NCI-H526 (cell line): ENCODE measurements around the gene GRM4.
A peak's percentile ranks its signal among the peaks of the same experiment; 100 is the strongest.

Experiments used
- DNase-seq, 2 experiments: peaks; one replicate each; lab custom pipeline; 2025; lab: John Stamatoyannopoulos, UW

GRM4 gene

DNA sequence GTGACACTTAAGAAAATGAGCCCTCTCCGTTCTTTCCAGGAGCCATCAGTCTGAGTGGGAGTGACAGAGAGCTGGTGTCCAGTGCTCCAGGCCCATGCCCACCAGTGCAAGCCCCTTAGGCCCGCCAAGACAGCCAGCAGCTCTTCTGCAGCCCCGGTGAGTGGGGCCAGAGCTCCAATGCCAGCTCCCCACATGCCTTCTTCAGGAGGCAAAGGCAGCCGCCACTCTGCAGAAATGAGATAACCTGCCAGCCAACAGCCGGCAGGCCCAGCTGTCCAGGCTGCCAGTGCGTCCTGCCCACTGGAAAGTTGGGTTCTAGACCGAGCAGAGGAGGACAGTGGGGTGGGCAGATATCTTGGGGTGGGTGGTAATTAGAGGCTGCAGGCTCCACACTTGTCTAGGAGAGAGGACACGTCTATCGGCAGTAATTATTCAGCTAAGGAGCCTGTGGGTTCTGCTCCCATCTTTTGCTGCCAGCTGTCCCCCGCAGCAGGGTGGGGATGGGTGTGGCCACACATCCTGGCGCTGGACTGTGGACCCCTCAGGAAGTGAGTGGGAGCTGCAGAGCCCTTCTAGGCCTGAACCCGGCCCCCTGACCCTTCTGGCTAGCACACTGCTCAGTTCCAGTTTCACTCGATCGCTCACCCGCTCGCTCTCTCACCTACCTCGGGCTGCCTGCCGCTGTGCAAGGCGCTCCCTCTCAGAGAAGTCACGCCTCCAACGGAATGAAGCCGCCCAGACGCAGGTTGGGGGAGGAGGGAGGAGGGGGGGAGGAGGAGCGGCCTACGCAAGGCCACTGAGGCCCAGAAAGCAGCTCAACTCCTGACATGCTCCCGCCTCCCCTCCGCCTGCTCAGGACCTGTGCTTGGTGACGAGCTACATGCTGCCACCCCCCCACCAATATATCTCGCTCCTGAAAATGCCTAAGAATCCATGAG, 3.6 kb downstream of the GRM4 start:
- peak in 1 of 2 experiments; percentile 74 for DNase-seq

DNA sequence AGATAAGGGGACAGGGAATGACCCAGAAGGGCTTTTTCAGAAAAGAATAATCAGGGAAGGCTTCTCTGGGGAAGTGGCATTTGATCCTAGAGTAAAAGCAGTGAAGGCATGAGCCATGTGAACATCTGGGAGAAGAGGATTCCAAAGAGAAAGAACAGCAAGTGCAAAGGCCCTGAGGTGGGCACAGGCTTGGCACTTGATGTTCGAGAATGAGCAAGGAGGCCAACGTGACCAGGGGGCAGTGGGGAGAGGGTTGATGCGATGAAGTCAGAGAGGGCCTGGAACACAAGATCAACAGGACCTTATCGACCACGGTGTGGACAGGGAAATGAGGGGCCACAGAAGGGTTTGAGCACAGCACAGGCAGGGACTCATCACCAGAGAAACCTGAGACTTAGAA, 5.8 kb downstream of the GRM4 start:
- no peak for DNase-seq

DNA sequence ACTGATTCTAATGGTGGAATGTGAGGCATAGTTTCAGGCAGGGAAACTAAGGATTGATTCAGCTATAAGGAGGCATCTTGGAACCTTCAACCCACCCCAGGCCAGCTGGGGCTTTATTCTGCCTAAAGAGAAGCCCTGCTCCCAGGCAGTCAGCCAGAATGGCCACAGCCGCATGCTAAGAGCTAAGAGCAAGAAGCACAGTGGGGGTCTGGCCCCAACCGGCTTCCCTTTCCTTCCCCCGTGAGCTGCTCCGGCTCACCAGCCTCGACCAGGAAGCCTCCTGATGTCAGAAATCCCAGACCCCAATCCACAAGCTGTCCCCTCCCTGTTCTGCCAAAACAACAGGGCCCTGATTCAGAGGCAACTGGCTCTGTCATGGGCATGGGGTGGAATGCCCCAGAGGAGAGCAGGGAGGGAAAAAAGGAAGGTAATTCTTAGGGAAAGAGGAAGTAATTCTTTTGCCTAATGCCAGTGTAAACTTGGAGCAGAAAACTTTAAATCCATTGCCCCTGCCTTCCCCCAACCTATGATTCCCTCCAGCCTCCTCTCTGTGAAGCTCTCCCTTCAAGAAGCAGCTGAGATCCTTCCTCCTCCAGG, 6.9 kb downstream of the GRM4 start:
- no peak for DNase-seq

DNA sequence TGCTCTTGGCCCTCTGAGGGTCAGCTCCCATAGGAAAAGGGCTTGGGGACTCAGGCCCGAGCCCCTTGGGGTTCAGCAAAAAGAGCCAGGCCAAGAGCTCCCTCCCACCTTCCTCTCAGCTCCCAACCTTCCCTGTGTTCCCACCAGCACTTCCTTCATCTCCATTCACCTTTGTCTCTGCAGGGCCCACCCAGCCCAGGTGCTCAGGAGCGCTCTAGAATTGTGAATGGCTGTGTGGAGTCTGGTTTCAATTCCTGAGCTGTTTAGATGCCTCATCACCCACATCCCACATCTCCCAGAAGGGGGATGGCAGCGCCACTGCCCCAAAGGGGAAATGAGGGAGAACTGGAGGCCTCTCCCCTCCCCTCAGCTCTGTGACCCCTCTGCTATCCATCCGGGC, 7.7 kb downstream of the GRM4 start:
- no peak for DNase-seq

DNA sequence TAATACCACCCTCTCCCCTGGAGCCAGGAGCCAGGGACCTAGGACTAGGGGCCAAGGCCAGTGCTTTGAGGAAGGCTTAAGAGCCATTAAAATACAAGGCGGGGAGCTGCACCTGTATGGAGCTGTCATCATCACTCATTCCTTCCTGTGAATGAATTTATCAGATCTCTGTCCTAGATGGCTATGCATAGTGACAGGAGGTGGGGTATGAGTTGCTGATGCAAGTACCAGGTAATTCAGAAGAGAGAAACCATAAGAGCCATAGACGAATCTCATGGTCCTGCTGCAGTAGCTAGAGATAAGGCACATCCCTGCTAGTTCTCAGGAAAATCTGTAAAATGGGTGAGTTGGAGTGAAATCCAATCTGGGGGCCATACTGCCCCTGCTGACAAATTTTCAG, 10.3 kb downstream of the GRM4 start:
- DNase-seq: no peak

DNA sequence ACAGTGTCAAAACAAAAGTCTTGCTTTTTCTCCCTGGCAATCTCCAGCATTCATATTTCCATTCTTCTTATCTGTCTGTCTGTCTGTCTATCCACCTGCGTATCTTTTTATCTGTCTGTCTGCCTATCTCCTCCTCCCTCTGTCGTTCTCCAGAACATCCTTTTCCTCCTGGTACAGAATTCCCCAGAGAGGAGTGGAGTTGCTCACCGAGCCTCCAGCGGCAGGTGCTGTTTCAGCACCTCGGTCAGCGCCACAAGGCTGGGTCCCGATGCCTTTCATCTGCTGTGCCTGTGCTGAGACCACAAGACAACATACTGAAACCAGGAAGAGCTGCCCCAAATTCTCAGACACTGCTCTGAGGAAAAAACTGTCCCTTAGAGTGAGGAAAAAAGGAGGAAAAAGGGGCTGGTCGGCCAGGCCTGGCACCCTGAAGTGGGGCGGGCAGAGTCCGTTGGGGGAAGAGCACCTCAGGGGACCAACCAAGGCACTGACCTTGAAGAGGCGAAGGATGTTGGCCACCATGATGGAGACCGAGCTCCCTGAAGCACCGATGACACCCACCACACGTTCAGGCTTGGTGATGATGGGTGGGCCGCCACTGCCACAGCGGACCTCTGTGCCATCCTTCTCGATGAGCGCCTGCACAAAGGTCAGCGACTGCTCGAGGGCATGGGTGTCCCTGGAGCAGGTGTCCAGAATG, 13.3 kb downstream of the GRM4 start:
- DNase-seq: peak; percentile 86 to 93

DNA sequence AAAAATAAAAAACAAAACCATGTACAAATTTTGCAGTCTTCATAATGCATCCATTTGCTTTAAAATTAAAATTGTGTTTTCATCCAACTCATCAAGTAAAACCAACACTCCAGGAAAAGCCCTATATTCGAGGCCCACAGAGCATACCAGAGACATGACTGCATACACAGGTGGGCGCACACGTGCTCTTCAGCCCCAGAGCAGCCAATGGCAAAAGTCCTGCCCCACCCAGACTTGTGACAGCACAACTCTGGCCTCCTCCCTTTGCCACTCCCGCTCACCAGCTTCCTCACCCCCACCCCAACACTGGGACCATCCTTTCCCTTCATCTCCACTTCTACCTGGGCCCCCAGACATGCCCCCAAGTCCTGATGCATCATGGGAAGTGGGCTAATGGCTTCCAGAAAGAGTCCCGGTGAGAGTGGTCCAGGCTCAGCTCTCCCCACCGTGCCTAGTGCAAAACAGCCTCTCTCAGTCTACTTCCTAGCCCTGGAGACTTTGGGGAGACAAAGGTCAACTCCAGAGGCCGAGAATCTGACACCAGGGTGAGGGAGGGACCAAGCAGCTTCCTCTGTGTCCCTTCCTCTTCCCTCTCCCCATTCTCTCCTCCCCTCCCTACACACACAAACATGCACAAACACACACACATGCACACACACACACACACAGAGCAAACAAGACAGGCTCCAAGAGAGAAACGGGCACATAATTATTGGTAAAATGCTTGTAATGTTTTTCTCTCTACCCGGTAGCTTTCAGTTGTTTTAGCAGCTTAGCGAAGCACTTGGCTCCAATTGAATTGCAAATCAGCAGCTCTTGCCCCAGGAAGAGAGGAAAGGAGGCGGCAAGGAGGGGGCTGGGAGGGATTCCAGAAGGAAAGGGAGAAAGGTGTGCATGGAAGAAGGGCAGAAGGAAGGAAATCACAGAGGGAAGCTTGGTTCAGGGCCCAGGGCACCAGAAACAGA, 14.3 kb downstream of the GRM4 start:
- peak; percentile 77 to 84 for DNase-seq

DNA sequence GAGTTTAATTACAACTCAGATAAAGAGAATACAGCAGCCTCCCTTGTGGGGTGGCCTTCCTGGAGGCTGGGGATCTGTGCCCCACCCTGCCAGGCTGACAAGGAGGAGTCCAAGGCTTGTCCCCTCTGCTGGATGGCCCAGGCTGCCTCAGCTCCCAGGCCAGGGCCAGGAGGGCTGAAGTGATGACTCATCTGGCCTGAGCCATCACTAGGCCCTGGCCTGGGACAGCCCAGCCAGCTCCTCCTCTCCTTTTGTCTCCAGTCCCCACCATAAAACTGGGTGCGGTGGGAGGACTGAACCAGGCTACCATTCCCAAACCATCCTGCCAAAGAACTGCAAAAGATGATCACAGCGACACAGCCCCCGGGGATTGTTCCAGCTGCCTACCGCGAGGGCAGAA, 15.0 kb downstream of the GRM4 start:
- no peak for DNase-seq

DNA sequence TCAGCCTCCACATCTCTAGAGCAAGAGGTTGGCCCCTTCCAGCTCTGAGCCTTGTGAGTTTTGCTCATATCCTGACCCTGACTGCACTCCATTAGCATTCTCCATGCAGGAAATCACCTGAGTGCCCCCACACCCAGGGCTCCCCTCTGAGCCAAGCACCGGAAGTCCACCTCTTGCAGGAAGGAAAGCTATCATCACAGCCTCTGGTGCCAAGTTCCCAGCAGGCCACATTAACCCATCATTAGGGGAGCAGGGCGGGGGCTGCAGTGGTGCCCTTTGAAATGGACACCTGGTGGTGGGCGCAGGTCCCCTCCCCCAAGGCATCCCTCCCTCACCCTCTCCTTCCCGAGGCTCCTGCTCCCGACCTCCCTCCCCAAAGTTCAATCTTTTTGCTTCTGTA, 16.1 kb downstream of the GRM4 start:
- no peak for DNase-seq

DNA sequence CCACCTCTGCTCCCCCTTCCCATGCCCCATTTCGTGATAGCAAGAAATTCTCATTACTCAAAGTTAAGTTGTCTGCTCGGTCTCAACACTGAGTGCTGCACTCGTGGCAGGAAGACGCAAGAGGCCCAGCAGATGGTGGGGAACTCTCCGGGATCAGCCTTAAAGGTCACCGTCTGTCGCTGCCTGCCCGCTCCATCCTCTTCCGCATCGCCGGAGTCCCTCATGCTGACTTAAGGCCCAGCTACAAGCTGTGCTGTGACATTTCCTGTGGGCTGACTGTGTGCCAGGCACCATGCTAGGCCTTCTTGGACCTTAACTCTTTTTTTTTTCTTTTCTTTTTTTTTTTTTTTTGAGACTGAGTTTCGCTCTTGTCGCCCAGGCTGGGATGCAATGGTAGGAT, 17.8 kb downstream of the GRM4 start:
- DNase-seq: no peak

DNA sequence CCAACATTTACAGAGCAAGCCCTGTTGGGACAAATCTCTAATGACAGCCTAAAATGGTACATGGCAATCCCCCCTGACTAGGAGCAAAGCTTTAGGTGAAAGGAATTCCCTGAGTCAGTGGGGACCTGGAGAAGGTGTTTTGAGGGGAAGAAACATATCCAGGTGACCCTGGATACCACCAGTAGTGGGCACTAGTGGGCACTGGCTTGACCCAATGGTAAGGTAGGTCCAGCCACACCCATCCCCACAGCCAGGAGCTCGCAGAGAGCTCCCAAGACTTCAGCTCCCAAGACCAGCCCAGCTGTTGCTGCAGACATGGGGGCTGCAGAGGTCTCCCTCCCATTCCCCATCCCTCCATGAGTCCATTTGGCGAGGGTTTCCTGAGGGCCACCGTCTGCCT, 19.5 kb downstream of the GRM4 start:
- DNase-seq: no peak

DNA sequence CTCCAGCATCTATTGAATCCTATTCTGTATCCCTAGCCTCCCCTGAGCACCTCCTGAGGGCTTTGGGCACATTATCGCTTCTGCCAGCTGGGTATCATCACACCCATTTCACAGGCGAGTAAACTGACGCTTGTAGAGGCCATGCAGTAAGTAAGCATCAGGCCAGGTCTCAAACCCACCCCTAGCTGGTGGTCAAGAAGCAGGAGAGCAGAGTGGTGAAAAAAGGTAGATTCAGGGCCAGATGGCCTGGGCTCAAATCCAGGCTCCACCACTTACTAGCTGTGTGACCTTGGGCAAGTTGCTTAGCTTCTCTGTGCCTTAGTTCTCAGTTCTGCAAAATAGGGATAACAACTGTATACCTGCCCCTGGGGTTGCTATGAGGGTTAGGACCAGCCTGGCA, 19.9 kb downstream of the GRM4 start:
- DNase-seq: no peak

DNA sequence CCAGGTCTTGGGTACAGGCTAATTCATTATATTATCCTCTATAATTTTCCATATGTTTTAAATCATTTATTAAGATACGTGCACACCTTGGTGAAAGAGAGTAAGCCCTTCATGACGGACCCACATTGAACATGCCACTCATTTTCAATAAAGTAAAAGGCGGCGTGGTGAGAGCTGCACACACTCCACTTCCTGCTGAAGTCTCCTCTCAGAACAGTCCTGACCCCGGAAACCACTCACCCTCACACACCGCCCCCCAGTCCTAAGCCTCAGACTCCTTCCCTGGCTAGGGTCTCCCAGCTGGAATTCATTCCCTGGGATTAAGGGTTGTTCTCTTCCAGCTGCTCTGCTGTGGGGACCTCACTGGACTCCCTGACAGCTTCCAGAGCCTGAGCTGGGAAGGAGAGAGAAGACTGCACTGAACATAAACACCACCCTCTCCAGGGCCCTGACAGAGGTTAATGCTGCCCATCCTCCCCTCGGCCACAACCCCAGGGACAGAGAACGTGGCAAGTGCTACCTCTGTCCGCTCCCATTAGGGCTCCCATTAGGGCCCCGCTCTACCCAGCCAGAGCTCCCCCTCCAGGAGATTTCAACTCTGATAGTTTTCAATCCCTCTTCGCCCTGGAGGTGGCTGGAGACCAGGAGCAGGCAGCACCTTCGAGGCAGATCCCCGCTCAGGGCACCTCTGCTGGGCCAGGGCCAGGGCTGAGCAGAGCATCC, 24.8 kb downstream of the GRM4 start:
- no peak for DNase-seq

DNA sequence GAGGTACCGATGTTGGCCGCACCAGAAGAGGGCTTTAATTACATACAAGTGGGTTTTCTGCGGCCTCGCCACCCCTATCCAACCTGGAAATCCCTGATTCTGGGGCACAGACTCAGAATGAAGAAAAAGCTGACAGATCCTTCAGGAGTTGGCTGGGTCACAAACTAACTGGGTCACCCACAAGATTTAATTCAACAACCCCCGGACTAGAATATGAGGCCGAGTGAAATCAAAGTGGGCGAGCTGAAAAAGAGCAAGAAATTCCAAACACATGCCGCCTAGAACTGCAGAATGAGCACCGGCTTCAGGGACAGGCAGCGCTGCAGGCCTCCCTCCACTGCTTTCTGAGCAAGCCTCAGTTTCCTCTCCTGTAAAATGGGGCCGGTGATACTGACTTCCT, 30.0 kb downstream of the GRM4 start:
- DNase-seq: no peak

DNA sequence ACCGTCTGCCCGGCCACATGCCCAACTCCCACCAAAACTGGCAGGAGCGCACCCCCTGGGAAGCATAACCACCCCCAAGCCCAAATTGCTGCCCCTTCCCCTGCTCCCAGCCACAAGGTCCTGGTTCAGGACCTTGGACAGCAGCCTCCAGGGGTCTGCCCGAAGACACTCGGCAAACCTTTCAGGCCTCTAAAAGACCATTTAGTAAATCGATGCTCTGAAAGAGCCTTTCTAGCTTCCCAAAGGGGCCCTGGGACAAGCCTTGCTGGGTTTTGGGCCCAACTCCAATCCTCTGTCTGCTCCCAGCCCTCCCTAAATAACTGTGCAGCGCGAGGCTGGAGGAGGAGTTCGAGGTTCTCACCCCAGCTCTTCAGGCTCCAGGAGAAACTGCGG, 30.5 kb downstream of the GRM4 start:
- DNase-seq: no peak

DNA sequence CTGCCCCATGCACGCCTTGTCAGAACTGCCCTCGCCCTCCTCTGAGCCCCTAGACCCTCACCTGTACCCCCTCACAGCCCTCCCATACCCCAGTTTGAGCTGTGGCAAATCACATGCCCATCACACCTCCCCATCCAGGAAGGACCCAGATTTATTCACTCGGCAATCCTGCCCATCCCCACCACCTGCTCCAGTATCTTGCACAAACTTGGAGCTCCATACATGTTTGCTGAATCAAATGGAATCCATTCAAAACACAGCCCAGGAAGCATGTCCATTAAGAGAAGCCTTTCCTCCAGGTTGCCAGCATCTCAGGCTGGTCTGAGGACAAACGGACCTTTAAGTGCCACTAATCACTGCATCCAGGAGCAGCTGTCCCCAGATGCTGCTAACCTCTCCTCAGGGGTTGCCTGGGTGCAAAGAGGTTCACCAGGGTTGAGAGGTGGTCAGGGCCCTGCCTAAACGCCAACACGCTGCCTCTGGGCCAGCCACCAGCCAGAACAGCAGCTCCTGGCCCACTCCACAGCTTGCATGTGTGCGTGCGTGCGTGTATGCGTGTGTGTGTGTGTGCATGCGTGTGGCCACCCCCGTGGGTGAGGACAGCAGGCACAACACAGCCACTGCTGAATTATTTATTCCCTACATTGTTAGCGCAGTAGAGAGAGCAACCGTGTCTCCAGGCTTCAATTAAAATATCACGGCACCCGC, 31.0 kb downstream of the GRM4 start:
- DNase-seq: no peak

DNA sequence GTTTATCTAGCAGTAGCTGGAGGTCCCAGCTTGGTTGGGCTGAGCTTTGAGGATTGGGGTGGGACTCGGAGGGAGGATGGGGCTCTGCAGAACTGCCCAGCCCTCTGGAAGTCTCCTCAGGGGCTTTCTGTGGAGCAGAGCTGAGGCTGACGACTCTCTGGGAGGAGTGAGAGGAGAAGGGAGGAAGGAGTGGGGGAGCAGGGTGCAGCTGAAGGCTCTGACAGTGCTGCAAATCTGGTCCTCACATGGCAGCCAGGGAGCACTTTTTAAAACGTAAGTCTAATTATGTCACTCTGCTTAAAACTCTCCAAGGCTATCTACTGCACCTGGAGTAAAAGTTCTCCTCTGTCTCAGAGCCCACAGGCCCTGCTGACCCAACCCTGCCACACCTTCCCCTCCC, 32.4 kb downstream of the GRM4 start:
- no peak for DNase-seq

DNA sequence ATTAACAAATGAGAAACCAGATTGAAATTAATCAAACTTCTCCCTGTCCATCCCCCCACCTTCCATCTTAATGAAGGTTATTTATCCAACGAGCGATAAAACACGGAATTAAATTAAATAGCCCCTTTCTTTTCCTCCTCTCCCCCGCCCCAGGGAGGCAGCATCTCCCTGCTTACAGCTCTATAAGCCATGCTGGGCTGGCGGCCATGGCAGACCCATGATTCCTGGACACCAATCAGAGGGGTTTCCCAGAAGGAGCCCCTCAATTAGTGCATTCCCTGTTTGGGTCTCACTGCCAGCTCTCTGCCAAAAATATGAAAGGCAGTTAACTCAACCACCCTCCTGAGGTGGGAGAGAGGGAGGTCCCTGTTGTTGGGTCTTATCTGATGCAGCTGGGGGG, 33.8 kb downstream of the GRM4 start:
- no peak for DNase-seq

DNA sequence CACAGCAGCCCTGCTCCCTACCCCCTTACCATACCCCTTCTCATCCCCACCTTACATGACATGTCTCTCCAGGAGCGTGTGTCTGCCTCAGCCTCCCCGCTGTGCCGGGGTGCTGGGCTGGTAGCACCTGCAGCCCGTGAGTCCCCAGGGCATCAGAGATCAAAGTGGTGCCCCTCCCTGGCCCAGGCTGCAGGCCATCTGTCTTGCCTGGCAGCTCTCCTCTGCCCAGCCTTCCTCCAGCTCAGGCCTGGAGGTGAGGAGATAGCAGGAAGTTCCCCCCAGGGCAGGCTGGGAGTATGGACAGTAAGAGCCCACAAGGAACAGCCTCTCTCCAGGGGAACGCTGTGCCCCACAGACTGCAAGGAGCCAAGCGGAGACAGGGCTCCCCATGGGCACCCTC, 35.3 kb downstream of the GRM4 start:
- DNase-seq: no peak

DNA sequence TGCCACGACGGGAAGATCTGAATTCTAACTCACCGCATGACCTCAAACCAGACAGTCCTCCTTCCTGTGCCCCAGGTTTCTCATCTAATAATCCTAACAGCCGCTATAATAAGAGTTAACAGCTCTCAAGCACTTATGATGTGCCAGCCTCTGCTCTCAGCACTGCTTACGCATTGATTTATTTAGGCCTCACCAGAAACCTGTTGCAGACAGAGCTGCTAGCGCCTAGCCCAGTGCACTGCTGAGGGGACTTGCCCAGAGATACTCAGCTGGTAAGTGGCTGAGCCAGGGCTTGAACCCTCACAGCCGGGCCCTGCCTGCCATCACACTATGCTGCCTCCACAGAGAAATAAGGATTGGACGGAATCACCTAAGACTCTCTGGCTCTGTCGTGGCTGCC, 37.7 kb downstream of the GRM4 start:
- DNase-seq: no peak

DNA sequence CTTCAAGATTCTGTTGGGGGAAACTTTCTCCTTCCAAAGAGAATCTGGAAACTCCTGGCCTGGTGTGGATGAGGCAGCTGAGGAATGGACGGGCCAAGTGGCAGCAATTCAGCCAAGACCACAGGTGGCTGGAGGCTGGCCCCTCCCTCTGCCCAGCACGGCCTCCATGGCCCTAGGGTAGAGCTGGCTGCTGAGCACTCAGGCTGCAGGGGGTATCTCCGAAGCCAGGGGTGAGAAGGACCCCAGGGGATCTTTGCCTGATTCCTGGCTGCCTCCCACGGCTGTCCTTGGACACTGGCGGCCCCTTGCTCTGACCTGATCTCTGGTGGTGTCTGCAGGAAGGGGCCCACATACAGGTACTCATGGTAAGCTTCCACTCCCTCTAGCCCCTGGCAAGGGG, 39.0 kb downstream of the GRM4 start:
- DNase-seq: no peak
